ENCODE results near the gene PRKCE.

The PRKCE gene

DNA sequence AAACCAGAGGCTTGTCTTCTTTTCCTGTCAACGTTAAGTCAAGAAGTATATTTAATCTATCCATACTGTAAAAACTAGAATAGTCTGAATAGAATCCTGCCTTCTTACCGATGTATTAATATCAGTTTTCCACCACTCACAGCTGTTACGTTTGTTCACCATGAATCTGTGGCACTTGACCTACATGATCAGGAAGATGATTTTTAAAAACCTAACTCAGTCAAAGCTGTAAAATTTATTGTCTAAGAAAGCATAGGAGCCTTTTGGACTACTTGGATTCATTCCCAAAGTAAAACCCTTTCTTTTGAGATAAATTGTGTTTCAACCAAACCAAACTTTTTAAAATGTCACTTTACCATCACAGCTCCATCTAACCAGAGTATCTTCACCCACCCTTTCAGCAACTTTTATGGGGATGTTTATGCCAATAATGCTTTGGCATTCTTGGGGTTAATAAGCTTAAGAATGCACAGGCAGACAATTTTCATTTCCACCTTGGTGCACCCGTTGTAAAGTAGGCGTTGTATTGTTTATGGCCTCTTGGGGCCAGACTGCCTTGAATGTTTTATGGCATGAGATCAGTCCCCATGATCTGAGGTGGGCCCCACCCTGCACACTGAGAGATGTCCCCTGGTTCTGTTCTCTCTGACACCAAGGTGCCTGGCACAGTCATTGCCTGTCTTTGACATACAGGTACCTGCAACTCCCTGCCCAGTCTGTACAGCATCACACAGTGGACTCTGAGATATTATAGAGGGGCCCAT, 469.5 kb downstream of the PRKCE start:
- DNase-seq (ENCODE audit: low read depth in 2 of 2): no peak
- H3K4me3 ChIP-seq (replicated peaks in 1 of 2; ENCODE audit: low read depth in 2 of 2, low read length in 2 of 2): no peak overlapping the region
- TF ChIP-seq CTCF (IDR thresholded peaks at IDR 0.05; ENCODE audit: low read depth, low read length): no peak

- H3K4me3 ChIP-seq (replicated peaks in 1 of 2; ENCODE audit: low read depth in 2 of 2, low read length in 2 of 2): no peak overlapping the region
- no peak for TF ChIP-seq CTCF (IDR thresholded peaks at IDR 0.05; ENCODE audit: low read depth, low read length)
- DNase-seq (ENCODE audit: low read depth in 2 of 2): peak in 1 of 2 donors; percentile 36
These were observed 471.0 kb downstream of the PRKCE start for GRCh38 chr2:46122318-46122976.

GRCh38 chr2:46123013-46123412, 471.5 kb downstream of the PRKCE start:
- H3K4me3 ChIP-seq (replicated peaks in 1 of 2; ENCODE audit: low read depth in 2 of 2, low read length in 2 of 2): no peak overlapping the region
- DNase-seq (ENCODE audit: low read depth in 2 of 2): peak in 1 of 2 donors; percentile 59
- TF ChIP-seq CTCF (IDR thresholded peaks at IDR 0.05; ENCODE audit: low read depth, low read length): no peak

DNA sequence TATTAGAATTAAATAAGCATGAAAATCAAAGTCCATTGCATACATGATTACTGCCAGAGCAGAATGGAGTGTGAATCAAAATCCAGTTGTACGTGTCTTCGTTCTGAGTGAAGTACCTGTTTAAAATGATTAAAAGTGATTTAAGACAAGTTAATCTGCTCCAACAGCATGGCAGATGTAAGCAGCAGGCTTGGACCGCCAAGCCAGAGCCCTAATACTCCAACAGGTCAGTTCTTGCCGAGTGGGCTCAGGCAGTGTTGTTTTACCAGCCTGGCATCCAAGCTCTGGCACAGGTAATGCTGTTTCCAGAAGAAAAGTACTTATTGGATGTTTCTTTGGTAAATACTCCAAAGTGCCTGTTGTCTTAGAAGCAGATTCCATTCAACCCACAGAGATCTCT, 474.3 kb downstream of the PRKCE start:
- DNase-seq (ENCODE audit: low read depth in 2 of 2): no peak
- TF ChIP-seq CTCF (IDR thresholded peaks at IDR 0.05; ENCODE audit: low read depth, low read length): no peak
- H3K4me3 ChIP-seq (replicated peaks in 1 of 2; ENCODE audit: low read depth in 2 of 2, low read length in 2 of 2): no peak overlapping the region

GRCh38 chr2:46126571-46126970, 475.1 kb downstream of the PRKCE start:
- no peak overlapping the region for H3K4me3 ChIP-seq (replicated peaks in 1 of 2; ENCODE audit: low read depth in 2 of 2, low read length in 2 of 2)
- no peak for TF ChIP-seq CTCF (IDR thresholded peaks at IDR 0.05; ENCODE audit: low read depth, low read length)
- DNase-seq (ENCODE audit: low read depth in 2 of 2): no peak

GRCh38 chr2:46127176-46127575, 475.7 kb downstream of the PRKCE start:
- no peak for TF ChIP-seq CTCF (IDR thresholded peaks at IDR 0.05; ENCODE audit: low read depth, low read length)
- no peak overlapping the region for H3K4me3 ChIP-seq (replicated peaks in 1 of 2; ENCODE audit: low read depth in 2 of 2, low read length in 2 of 2)
- DNase-seq (ENCODE audit: low read depth in 2 of 2): no peak
